NT2/D1 (cell line): ENCODE data around the gene AVPR1B.

Experiments
- DNase-seq: peaks from one replicate; pipeline ENCODE4 v3.0.0-alpha.2; 2011; ENCODE audit warnings: low read depth, low spot score
- H3K27me3 ChIP-seq: 2 replicates; pipeline ENCODE4 v1.6.0; 2011; ENCODE audit warnings: mild to moderate bottlenecking; ENCODE audit not compliant: insufficient read length, insufficient read depth
- H3K36me3 ChIP-seq: 2 replicates; pipeline ENCODE4 v1.6.1; 2011; ENCODE audit warnings: mild to moderate bottlenecking, low read length, mixed read lengths; ENCODE audit not compliant: insufficient read depth, insufficient read length
- H3K4me1 ChIP-seq: 2 replicates; pipeline ENCODE4 v1.5.1; 2011; ENCODE audit not compliant: insufficient read depth, insufficient read length
- H3K4me3 ChIP-seq: 2 replicates; pipeline ENCODE4 v1.5.1; 2011; ENCODE audit warnings: low read depth; ENCODE audit not compliant: insufficient read length
- H3K9ac ChIP-seq: 2 replicates; pipeline ENCODE4 v1.6.0; 2011; ENCODE audit warnings: low read depth; ENCODE audit not compliant: insufficient read length
- H3K9me3 ChIP-seq: 2 replicates; pipeline ENCODE4 v1.5.1; 2011; ENCODE audit warnings: mild to moderate bottlenecking, low read length; ENCODE audit not compliant: insufficient read depth
- SUZ12 ChIP-seq: IDR thresholded peaks from 2 replicates; pipeline ENCODE4 v1.6.1; 2011; ENCODE audit not compliant: insufficient read length, insufficient read depth; ENCODE audit errors: extremely low read depth
- YY1 ChIP-seq: IDR thresholded peaks from 2 replicates; pipeline ENCODE4 v1.6.1; 2011; ENCODE audit not compliant: insufficient read length, insufficient read depth
- ZNF274 ChIP-seq: IDR thresholded peaks from 2 replicates; pipeline ENCODE4 v1.6.1; 2011; ENCODE audit warnings: mild to moderate bottlenecking, low read depth, low read length

Gene AVPR1B

DNA sequence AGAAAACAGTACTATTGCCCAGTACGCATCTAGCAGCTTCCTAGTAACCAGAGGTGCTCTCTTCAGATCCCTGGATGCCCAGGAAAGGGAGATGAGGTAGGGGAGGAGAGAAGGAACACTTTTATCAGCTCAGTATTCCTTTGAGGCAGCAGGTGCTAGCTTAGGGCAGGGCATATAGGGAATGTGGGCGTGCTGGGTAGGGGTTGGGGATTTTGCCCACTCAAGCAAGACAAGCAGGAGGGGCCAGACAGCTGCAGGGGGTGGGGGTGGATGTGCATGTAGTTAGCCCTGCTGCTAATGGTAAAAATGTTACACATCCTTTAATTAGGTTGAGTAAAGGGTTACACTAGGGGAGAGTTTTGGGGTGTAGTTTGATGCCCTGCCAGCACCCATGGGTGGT lies 18.1 kb upstream of the AVPR1B start:
- no peak overlapping the region for H3K4me3 ChIP-seq
- no peak overlapping the region for H3K9ac ChIP-seq
- no peaks in the 10 kb centered on the region for H3K27me3 ChIP-seq
- no peaks in the 10 kb centered on the region for H3K9me3 ChIP-seq
- TF ChIP-seq YY1 (no peak), SUZ12 (no peak), ZNF274 (no peak)
- H3K36me3 ChIP-seq = no peaks in the 10 kb centered on the region
- no peaks in the 10 kb centered on the region for H3K4me1 ChIP-seq
- DNase-seq = no peak

DNA sequence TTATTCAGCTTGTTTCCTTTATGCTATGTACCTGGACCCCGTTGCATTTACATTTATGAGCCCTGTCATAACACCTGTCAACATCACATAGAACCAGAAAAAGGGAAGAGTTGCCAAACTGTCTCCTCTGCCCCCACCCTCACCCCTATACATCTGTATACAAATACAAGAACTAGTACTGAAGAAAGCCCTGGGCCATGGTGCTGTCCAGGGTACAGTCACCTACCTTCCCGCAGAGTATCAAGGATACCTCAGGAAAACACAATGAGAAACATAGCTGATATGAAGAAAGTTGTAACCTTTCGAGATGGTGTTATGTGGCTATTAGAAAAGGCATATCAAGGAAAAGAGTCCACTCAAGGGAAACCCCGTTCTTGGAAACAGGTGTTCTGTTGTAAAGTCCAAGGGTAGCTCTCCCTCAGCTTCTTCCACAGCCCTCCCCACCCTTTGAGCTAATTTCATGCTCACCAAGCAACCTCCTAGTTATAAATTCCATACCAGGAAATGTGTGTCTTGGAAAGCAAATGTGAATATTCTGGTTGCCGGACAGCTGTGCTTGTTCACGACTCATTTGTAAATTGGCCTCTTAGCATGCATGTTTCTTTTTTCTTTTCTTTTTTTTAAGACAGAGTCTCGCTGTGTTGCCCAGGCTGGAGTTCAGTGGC lies 16.7 kb upstream of the AVPR1B start:
- no peak for DNase-seq
- no peak overlapping the region for H3K4me3 ChIP-seq
- no peaks in the 10 kb centered on the region for H3K36me3 ChIP-seq
- no peak overlapping the region for H3K9ac ChIP-seq
- no peaks in the 10 kb centered on the region for H3K4me1 ChIP-seq
- no peaks in the 10 kb centered on the region for H3K9me3 ChIP-seq
- TF ChIP-seq SUZ12 = no peak
- no peak for TF ChIP-seq YY1
- no peak for TF ChIP-seq ZNF274
- no peaks in the 10 kb centered on the region for H3K27me3 ChIP-seq

DNA sequence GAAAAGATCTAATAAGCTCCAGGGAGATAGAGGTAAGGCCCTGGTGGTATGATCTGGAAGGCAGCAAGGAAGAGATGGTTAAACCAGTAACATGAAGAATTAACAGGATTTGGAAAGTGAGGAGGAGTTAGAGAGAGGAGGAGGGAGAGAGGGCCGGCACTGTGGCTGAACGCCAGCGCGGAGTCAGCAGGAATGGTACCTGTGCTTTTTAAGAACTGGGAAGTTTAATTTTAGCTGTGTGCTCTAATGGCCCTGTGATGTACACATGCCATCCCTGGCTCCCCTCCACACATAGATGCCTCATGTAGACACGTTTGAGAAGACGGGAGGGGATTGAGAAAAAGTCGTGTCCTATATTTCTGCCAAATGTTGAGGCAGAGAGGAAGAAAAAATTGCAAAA lies 13.8 kb upstream of the AVPR1B start:
- TF ChIP-seq YY1 = no peak
- no peak for TF ChIP-seq ZNF274
- TF ChIP-seq SUZ12 = no peak
- Histone ChIP-seq H3K4me3 (no peak overlapping the region), H3K4me1 (no peaks in the 10 kb centered on the region), H3K27me3 (no peaks in the 10 kb centered on the region), H3K36me3 (no peaks in the 10 kb centered on the region), H3K9ac (no peak overlapping the region), H3K9me3 (no peaks in the 10 kb centered on the region)
- DNase-seq = no peak

DNA sequence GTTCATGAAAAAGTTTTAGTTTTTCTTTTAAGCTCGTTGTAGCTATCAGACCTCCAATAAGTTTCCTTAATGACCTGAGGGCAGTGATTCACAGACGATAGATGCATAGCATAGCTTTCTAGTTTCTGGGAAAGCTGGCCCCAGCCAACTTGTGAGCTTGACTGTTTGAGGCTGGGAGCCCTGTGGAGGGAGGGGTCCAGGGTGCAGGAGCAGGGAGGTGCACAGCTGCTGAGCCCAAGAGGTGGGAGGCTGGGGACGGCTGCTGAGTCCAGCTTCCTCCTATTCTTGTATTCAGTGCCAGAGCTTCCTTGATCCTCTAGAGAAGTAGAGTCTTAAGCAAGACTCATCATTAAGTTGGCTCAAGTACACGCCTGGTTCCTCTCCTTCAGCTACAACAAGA lies 11.0 kb upstream of the AVPR1B start:
- no peak for TF ChIP-seq ZNF274
- no peak for TF ChIP-seq YY1
- no peak for TF ChIP-seq SUZ12
- Histone ChIP-seq H3K9ac (no peak overlapping the region), H3K36me3 (no peaks in the 10 kb centered on the region), H3K9me3 (no peaks in the 10 kb centered on the region), H3K27me3 (no peaks in the 10 kb centered on the region), H3K4me3 (no peak overlapping the region), H3K4me1 (no peaks in the 10 kb centered on the region)
- no peak for DNase-seq

DNA sequence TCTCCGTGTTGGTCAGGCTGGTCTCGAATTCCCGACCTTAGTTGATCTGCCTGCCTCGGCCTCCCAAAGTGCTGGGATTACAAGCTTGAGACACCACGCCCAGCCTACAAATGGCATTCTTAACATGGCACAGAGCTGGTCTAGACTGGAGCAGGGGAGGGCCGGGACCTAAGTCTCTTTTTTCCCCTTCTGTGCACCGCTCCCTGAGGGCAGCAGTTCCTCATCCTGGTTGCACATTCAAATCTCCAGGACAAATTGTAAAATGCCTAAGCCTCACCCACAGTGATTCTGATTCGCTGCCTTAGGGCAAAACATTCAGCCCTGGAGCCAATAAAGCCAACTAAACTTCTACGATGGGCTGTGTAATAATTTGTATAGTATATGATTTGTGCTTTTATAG lies 10.1 kb upstream of the AVPR1B start:
- Histone ChIP-seq H3K9me3 (0 out of 2 replicates have a peak, but pooled peaks cover under 1% of the 10 kb centered on the region), H3K4me3 (no peak overlapping the region), H3K4me1 (no peaks in the 10 kb centered on the region), H3K9ac (no peak overlapping the region), H3K36me3 (no peaks in the 10 kb centered on the region), H3K27me3 (no peaks in the 10 kb centered on the region)
- DNase-seq = no peak
- TF ChIP-seq ZNF274 (no peak), SUZ12 (no peak), YY1 (no peak)

DNA sequence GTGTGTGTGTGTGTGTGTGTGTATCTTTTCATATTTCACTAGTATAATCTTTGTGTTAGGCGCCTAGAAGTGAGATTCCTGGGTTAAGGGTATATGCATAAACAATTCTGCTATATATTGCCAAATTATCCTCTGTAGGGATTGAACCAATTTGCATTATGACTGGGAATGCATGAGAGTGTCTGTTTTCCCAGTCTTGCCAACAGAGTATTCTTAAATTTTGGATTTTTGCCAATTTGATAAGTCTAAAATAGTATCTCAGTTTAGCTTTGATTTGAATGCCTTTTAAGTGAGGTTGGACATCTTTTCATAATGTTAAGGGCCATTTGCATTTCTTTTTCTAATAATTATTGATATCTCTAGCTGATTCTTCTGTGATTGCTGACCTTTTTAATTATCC lies 8.2 kb upstream of the AVPR1B start:
- Histone ChIP-seq H3K9me3 (peaks cover 19% of the 10 kb centered on the region), H3K9ac (no peak overlapping the region), H3K4me1 (no peaks in the 10 kb centered on the region), H3K36me3 (no peaks in the 10 kb centered on the region), H3K27me3 (no peaks in the 10 kb centered on the region), H3K4me3 (no peak overlapping the region)
- DNase-seq = no peak
- TF ChIP-seq ZNF274 = no peak
- no peak for TF ChIP-seq YY1
- no peak for TF ChIP-seq SUZ12

DNA sequence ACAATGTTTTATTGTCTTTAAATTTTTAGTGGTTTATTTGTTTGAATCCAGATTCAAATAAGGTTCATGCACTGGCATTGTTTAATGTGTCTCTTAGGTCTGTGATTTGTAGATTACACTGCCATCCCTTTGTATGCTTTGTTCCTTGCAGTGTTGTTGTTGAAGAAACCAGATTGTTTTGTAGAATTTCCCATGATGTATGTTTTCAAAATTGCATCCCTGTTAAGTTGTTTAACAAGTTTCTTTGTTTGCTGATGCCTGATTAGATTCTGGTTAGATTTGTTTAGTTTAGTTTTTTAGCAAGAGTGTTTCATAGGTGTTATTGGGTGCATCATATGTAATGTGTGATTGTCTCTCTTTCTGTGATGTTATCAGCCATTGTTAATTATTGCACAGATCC lies 5.5 kb upstream of the AVPR1B start:
- Histone ChIP-seq H3K4me3 (no peak overlapping the region), H3K9ac (no peak overlapping the region), H3K9me3 (peaks cover 19% of the 10 kb centered on the region), H3K36me3 (no peaks in the 10 kb centered on the region), H3K27me3 (peaks cover 16% of the 10 kb centered on the region), H3K4me1 (no peaks in the 10 kb centered on the region)
- TF ChIP-seq SUZ12 (no peak), YY1 (no peak), ZNF274 (no peak)
- DNase-seq = no peak
